Measurements from ENCODE around the gene PCNX1.

DNA sequence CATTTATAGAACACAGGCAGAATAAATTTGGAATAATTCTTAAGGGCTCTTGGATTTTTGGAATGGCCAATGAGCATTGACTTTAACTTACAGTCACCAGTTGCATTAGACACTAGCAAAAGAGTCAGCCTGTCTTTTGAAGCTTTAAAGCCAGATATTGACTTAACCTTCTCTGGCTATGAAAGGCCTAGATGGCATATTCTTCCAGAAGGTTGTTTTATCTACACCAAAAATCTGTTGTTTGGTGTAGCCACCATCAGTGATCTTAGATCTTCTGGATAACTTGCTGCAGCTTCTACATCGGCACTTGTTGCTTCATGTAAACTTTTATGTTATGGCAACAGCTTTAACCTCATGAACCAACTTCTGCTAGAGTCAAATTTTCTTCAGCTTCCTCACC, 10.4 kb downstream of the PCNX1 start:
- TF ChIP-seq POLR2AphosphoS5 (IDR thresholded peaks at IDR 0.05; ENCODE audit: low read depth, low read length) (no peak), SIN3A (IDR thresholded peaks at IDR 0.05; ENCODE audit: borderline replicate concordance, insufficient read depth, low read length) (no peak), TAF1 (IDR thresholded peaks at IDR 0.05; ENCODE audit: borderline replicate concordance, insufficient read depth, low read length) (no peak), FOXP2 (optimal IDR thresholded peaks at IDR 0.05; ENCODE audit: borderline replicate concordance, extremely low read depth, extremely low read length, insufficient read depth) (no peak)
- TF ChIP-seq, protein P1, sequence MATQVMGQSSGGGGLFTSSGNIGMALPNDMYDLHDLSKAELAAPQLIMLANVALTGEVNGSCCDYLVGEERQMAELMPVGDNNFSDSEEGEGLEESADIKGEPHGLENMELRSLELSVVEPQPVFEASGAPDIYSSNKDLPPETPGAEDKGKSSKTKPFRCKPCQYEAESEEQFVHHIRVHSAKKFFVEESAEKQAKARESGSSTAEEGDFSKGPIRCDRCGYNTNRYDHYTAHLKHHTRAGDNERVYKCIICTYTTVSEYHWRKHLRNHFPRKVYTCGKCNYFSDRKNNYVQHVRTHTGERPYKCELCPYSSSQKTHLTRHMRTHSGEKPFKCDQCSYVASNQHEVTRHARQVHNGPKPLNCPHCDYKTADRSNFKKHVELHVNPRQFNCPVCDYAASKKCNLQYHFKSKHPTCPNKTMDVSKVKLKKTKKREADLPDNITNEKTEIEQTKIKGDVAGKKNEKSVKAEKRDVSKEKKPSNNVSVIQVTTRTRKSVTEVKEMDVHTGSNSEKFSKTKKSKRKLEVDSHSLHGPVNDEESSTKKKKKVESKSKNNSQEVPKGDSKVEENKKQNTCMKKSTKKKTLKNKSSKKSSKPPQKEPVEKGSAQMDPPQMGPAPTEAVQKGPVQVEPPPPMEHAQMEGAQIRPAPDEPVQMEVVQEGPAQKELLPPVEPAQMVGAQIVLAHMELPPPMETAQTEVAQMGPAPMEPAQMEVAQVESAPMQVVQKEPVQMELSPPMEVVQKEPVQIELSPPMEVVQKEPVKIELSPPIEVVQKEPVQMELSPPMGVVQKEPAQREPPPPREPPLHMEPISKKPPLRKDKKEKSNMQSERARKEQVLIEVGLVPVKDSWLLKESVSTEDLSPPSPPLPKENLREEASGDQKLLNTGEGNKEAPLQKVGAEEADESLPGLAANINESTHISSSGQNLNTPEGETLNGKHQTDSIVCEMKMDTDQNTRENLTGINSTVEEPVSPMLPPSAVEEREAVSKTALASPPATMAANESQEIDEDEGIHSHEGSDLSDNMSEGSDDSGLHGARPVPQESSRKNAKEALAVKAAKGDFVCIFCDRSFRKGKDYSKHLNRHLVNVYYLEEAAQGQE (IDR thresholded peaks at IDR 0.05; ENCODE audit: insufficient read depth in 1 of 2, low read depth in 2 of 2, low read length in 2 of 2) = no peak

Data from PFSK-1 (cell line).